ENCODE measurements around the gene SPRR2A.
"Not testable (repeated sequence)": the region's sequence is repeated elsewhere in the genome, so short reads cannot be mapped to it uniquely, and the experiment has no call there.

SPRR2A gene

DNA sequence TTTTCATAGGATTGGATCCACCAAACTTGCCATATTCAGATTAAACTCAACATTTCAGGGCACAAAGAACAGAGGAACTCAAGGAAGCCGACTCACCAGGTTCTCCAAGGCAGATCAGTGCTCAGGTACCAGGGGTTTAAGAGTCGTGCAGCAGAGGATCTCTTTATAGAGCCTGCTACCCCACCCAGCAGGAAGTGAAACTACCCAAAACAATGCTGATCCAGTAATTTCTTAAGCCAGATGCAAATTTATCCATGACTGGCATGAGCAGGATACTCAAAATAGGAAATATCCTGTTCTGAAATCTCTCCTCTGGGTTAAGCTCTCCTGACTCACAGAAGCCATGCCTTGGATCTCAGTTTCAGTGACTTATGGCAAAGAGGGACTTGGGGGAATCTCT, at the start of gene SPRR2A:
Gene SPRR2A (minus strand): TSS at position 138 of the 400 bp plus-strand sequence. CDS start 777 bp downstream, outside the sequence.
- no peak for DNase-seq

DNA sequence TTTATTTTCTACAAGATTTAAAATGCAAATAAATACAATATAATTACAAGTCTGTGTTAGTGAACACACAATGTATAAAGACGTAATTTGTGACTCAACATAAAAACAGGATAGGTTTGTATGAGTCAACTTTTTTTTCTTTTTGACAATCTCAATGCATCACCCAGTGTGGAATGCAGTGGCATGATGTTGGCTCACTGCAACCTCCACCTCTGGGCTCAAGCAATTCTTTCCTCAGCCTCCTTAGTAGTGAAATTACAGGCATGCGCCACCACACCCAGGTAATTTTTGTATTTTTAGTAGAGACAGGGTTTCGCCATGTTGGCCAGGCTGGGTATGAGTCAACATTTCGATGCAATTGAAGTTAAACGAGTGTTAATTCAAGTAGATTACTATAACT, 42.9 kb upstream of the SPRR2A start:
- no peak for DNase-seq

DNA sequence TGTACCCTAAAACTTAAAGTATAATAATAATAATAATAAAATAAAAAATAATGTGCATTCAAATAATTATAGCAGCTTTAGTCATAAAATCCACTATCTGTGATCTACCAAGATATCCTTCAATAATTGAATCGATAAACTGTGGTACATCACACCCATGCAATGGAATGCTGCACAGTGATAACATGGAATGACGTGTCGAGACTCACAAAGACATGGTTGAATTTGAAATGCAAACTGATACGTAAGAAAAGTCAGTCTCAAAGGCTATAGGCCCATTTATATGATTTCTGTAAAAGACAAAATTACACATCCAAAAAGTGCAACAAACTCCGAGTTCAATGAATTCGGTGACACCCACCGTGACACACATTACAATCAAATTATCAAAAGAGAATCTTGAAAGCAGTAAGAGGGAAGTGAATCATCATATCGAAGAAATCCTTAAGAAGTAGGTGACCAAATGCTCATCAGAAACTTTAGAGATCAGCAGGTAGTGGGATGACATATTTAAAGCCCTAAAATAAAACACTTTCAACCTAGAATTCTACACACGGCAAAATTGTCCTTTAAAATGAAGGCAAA, 42.2 kb upstream of the SPRR2A start:
- DNase-seq: no peak

DNA sequence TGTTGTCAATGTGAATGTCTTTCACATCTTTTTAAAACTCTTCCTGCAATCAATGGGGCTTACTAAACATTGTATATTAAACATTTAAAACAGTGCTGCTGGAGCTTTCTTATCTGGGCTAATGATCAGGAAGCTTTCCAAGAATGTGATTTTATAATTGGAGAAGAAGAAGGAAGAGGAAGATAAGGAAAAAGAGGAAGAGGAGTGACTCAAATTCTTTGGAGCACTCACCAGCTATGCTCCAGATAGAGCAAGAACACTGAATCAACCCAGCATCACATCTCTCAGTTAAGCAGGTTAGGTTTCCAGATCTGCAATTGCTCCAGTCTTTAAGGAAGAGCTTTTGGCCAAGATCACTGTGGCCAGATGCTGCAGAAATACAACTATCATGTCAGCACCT, 38.5 kb upstream of the SPRR2A start:
- DNase-seq: no peak

DNA sequence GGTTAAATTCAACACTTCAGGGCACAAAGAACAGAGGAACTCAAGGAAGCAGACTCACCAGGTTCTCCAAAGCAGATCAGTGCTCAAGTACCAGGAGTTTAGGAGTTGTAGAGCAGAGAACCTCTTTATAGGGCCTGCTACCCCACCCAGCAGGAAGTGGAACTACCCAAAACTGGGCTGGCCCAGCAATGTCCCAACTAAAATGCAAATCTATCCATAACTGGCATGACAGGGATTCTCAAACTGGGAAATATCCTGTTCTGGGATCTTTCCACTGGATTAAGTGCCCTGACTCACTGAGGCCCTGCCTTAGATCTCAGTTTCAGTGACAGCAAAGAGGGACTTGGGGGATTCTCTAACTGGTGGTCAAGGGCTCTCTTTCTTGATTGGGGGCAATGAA, 37.1 kb upstream of the SPRR2A start, which contains the start of gene SPRR2E:
Gene SPRR2E (minus strand): TSS at position 101 of the 400 bp plus-strand sequence. CDS start 775 bp downstream, outside the sequence.
- no peak for DNase-seq

DNA sequence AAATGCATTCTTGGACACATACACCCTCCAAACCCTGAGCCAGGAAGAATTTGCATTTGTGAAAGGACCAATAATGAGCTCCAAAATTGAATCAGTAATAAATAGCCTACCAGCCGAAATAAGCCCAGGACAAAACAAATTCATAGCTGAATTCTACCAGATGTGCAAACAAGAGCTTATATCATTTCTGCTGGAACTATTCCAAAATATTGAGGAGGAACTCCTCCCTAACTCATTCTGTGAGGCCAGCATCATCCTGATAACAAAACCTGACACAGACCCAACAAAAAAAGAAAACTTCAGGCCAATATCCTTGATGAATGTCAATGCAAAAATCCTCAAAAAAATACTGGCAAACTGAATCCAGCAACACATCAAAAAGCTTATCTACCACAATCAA, 30.3 kb upstream of the SPRR2A start:
- no peak for DNase-seq

DNA sequence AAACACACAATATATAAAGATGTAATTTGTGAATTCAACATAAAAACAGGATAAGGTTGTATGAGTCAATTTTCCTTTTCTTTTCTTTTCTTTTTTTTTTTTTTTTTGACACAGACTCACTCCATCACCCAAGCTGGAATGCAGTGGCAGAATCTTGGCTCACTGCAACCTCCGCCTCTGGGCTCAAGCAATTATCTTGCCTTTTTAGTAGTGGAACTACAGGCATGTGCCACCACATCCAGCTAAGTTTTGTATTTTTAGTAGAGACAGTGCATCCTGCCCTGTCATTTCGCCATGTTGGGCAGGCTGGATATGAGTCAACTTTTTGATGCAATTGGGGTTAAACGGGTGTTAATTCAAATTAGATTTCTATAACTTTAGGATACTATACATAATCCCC, 24.4 kb upstream of the SPRR2A start:
- DNase-seq: no peak

DNA sequence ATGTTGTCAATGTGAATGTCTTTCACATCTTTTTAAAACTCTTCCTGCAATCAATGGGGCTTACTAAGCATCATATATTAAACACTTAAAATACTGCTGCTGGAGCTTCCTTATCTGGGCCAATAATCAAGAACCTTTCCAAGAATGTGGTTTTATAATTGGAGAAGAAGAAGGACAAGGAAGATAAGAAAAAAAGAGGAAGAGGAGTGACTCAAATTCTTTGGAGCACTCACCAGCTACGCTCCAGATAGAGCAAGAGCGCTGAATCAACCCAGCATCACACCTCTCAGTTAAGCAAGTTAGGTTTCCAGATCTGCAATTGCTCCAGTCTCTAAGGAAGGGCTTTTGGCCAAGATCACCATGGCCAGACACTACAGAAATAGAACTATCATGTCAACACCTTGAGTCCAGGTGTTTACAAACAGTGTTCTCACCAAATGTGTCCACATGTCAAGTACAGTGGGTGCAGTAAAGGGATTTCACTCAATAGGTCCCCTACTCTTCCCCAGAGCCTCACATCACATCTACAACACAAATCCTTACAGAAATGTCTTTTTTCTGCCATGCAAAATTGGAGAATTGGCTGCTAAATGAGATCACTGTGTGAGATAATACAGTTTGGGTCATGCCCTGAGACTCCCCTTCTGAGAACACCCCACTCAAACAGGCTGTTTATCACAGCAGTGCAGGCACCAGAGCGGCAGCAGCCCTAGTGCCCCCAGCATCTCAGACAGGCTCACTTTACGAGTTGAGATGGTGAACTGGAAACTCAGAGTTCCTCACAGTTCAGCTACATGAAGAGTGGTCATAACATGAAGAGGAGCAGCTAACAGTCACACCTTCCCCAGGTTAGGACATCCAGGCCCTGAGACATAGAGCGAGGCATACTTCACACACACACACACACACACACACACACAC, 15.8 kb upstream of the SPRR2A start:
- DNase-seq: no peak

DNA sequence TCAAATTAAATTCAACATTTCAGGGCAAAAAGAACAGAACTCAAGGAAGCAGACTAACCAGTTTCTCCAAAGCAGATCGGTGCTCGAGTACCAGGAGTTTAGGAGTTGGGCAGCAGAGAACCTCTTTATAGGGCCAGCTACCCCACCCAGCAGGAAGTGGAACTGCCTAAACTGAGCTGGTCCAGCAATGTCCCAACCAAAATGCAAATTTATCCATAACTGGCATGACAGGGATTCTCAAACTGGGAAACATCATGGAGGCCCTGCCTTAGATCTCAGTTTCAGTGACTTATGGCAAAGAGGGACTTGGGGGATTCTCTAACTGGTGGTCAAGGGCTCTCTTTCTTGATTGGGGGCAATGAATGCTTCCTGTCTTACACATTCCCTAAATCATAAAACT, 14.2 kb upstream of the SPRR2A start, which contains the start of gene SPRR2B:
Gene SPRR2B (minus strand): TSS at position 101 of the 400 bp plus-strand sequence. CDS start 772 bp downstream, outside the sequence.
- DNase-seq: no peak

DNA sequence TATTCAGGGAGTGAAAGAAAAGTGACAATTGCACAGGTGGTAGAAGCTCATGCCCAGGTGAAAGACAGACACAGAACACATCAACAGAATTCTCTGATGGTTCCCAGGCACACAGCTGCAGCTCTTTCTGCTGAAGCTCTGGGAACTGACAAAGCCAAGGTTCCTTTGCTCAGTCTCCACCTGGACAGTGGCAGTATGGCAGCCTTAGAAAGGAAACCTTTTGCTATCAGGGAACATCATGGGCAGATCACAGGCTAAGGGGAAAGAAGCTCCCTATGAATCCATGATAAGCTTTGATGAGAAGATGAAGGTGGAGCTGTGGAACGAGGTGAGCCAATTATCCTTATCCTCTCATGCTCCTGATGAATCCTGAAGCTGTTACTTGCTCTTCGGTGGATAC, 12.9 kb upstream of the SPRR2A start:
- no peak for DNase-seq

DNA sequence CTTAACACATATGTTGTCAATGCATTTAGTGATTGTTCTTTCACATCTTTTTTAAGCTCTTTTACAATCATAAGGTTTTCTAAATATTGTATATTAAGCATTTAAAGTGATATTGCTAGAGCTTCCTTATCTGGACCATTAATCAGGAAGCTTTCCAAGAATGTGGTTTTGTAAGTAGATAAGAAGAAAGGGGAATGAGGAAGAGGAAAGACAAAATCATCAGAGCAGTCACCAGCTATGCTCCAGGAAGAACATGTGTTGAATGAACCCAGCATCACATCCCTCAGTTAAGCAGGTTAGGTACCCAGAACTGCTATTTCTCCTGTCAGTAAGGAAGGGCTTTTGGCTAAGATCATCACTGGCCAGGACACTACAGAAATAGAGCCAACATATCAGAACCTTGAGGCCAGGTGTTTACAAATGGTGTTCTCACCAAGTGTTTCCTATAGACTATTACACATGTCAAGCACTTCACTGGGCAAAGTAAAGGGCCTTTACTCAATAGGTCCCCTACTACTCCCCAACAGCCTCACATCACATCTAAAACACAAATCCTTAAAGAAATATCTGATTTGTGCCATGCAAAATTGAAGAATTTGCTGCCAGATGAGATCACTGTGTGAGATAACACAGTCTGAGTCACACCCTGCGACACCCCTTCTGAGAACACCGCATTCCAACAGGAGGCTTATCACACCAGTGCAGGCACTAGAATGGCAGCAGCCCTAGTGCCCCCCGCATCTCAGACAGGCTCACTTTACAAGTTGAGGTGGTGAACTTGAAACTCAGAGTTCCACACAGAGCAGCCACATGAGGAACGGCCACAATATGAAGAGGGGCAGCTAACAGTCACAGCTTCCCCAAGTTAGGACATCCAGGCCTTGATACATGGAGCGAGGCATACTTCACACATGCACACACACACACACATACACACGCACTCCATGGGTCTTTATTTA, 1.8 kb upstream of the SPRR2A start:
- no peak for DNase-seq

DNA sequence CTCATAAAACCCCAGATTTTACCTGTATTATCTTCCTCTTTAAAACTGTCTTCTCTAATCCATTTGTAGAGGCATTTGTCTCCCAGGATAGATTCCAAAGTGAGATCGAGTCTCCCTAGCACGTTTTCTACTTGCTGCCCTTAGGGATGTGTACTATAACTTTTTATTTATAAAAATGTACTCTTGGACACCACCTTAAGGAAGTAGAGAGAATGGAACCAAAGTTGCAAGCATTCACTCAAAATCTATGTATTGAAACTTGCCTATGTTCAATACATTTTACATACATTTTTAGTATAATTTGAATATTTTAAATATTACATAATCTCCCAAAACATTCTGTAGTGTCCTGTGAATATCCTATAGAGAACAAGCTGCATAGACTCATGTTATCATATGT, 842 bp upstream of the SPRR2A start:
- no peak for DNase-seq

DNA sequence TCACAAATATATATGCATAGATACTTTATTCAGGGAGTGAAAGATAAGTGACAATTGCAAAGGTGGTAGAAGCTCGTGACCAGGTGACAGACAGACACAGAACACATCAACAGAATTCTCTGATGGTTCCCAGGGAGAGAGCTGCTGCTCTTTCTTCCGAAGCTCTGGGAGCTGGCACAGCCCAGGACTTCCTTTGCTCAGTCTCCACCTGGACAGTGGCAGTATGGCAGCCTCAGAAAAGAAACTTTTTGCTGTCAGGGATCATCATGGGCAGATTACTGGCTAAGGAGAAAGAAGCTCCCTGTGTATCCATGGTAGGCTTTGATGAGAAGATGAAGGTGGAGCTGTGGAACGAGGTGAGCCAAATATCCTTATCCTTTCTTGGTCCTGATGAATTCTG, 1.2 kb downstream of the SPRR2A start:
- DNase-seq: not testable (repeated sequence)

DNA sequence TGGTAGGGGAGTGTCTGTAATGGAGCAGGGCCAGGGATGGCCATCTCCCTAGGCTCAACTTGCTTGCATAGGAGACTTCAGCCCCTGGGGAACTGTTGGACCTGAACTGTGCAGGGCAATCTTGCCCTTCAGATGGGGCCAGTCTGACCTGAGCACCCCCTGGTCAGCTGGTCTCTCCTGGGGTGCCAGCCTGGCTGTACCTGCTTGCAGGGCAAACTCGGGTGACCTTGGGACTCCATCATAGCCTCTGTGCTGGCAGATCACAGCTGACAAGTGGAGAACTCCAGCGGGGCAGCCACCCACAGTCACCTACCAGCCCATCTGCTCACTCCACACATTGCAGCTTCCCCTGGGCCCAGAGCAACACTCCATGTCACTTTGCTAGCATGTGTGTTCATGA, 8.1 kb downstream of the SPRR2A start:
- no peak for DNase-seq

DNA sequence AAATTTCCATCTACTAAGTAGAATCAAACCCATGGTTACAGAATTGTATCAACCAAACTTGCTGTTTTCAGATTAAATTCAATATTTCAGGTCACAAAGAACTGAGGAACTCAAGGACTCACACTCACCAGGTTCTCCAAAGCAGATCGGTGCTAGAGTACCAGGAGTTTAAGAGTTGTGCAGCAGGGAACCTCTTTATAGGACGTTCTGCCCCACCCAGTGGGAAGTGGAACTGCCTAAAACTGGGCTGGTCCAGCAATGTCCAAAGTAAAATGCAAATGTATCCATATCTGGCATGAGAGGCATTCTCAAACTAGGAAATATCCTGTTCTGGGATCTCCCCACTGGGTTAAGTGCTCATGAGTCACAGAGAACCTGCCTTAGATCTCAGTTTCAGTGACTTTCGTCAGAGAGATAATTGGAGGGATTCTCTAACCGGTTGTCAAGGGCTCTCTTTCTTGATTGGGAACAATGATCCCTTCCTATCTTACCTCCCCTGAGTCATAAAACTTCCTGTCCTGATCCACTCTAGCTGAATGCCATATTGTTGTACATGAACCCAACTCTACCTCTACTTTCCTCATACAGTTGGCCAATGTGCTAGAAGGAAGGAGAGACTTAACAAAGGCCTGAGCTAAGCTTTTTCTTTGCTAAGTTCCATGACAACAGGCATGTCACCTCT, 16.2 kb downstream of the SPRR2A start, which contains the start of gene SPRR2D:
Gene SPRR2D (minus strand): TSS at position 171 of the 682 bp plus-strand sequence. CDS start 774 bp downstream, outside the sequence.
- DNase-seq: no peak

DNA sequence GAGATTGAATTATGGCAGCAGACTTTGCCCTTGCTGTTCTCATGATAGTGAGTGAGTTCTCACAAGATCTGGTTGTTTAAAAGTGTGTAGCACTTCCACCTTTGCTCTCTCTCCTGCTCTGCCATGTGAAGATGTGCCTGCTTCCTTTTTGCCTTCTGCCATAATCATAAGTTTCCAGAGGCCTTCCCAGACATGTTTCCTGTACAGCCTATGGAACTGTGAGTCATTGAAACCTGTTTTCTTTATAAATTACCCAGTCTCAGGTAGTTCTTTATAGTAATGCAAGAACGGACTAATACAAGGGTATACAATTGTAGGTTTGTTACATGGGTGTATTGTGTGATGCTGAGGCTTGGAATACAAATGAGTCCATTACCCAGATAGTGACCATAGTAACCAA, 22.1 kb downstream of the SPRR2A start:
- no peak for DNase-seq

DNA sequence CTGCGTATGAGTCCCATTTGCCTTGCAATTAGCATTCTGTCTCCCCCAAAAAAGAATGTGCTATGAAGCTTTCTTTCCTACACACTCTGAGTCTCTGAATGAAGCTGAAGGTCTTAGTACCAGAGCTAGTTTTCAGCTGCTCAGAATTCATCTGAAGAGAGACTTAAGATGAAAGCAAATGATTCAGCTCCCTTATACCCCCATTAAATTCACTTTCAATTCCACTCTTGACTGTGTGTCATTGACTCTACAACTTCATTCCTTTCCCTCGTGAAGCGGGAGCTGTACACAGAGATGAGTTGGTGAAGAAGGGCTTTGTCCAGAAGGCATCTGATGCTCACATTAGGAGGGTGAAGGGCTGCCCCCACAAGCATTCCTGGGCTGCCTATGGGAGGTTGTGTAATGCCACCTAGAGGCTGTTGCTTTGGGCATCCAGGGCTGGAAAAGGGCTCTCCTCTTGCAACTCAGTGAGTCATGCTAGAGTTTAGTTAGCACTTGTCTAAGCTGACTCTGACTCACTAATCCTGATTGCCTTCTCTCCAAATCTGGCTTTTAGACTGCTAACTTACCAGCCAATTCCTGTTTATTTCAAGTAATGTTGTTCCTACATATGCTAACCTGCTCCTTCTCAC, 24.5 kb downstream of the SPRR2A start:
- DNase-seq: no peak

DNA sequence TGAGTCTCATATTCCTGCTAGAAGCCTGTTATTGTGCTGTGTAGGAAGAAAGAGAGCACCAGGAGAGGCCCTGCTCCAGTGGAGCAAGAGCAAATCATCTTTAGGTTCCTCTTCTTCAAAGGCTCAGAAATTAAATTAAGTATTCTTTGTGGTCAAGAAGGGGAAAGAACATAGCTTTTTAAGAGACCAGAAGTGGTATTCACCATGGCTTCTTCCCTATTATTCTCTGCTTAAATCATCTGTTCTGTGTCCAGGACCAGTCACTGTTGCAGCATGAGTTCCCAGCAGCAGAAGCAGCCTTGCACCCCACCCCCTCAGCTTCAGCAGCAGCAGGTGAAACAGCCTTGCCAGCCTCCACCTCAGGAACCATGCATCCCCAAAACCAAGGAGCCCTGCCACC, 25.2 kb downstream of the SPRR2A start:
- DNase-seq: no peak

DNA sequence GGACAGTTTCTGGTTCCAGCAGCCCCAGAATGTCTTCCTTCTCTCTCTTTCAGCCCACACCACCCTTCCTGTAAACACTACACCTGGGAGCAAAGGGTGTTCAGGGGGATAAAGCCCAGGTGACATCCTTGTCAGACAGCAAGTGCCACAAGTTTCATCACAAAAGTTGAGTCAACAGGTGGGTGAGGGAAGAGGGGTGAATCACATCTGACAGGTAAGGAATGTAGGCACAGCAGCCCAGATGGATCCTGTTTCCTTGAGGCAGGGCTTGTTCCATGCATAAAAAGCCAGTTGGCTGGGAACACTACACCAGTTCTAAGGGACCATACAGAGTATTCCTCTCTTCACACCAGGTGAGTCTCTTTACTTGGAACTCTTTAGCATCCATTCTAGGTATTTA, 26.4 kb downstream of the SPRR2A start, which contains the start of gene SPRR1B:
Gene SPRR1B (plus strand): TSS at position 309 of the 400 bp plus-strand sequence. CDS start 1,143 bp downstream, outside the sequence.
- no peak for DNase-seq

DNA sequence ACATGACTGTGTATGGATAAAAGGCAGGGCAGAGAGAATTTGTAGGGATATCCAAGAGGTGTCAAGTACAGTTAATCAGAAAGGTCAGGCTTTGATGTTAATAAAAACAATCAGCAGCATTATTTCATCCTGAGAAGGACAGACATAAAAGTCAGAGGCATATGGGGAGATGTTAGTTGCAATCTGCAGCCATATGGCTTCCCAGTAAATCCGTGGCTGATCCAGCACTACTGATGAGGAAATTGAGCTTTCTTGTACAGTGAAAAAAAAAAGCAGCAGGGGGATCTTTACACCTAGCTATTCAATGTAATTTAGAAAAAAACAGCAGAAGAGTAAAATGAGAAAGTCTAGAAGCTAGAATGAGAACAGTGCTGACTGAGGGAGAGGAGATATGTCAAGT, 28.5 kb downstream of the SPRR2A start:
- peak in 1 of 2 experiments; percentile 5 for DNase-seq

DNA sequence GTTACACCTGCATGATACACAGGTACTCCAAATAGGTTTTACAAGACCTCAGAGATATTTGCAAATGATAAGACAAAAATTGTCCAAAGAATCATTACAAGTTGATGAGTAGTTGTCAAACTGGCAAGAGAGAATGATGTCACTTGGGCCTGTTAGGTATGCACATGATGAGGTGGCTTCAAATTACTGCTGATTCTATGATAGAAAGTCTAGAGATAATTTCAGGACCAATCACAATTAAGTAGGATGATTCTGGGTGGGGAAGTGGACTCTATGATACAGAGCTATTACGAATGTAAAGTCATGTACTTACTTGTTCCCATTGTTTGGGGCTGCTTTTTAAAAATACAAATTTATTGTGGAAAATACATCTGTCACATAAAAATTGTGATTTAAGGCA, 31.5 kb downstream of the SPRR2A start:
- DNase-seq: no peak

DNA sequence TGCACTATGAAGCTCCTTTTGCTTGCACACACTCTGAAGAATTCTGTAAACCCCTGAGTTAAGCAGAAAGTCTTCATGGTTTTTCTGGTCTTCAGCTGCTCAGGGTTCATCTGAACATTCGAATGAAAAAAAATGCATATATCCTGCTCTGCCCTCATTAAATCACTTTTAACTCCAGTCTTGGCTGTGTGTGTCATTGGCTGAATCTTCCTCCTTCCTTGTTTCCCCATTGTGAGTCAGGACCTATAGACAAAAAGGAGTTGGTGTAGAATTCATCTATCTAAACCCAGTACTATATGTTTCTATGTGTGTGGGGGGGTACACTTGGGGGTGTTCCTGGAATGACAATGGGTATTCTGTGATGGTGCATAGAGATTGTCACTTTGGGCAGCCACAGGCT, 32.9 kb downstream of the SPRR2A start:
- DNase-seq: no peak
